Motor neuron (in vitro differentiated cells): Measurements from ENCODE around the gene FAM83E. TPM values are rescaled to one million over a fixed set of nuclear protein-coding genes. Genes with fewer than 3 reads are reported as not detected.
"Not testable (repeated sequence)": the region's sequence is repeated elsewhere in the genome, so short reads cannot be mapped to it uniquely, and the experiment has no call there.

Experiments
- ATAC-seq, 8 experiments: fragments of 200-7000 bp; cut with Tn5 transposase; replicated peaks in 6 of 8; 2 replicates each; pipeline ENCODE4 v1.8.0; 2021; ENCODE audit warnings: mild to moderate bottlenecking in 8 of 8, moderate library complexity in 8 of 8
- H3K27ac ChIP-seq, 2 donors: fragments of 250-450 bp; sonication (Bioruptor Pico); 2 replicates each; pipeline ENCODE4 v1.9.0; 2021; ENCODE audit warnings: antibody characterized with exemption in 2 of 2, mild to moderate bottlenecking in 2 of 2, moderate library complexity in 1 of 2
- H3K4me1 ChIP-seq, 2 donors: fragments of 250-450 bp; sonication (Bioruptor Pico); replicated peaks in 1 of 2; 2 replicates each; pipeline ENCODE4 v1.6.1; 2021; ENCODE audit warnings: antibody characterized with exemption in 2 of 2, mild to moderate bottlenecking in 2 of 2, moderate library complexity in 1 of 2
- H3K4me3 ChIP-seq, 5 donors: fragments of 250-450 bp; sonication (Bioruptor Pico); 2 replicates each; pipeline ENCODE4 v1.9.0; 2021; ENCODE audit warnings: antibody characterized with exemption in 5 of 5, mild to moderate bottlenecking in 5 of 5, moderate library complexity in 4 of 5
- WGBS, 10 experiments: fragments of 450-650 bp; shearing (Covaris generic); methylation state at CpG; one replicate each; pipeline ENCODE4 v1.0.0; 2022; 5-methylcytosine and 5-hydroxymethylcytosine counted together
- in situ Hi-C, 9 experiments: fragments of 400-800 bp; cut with MboI; loops; one replicate each; pipeline ENCODE4 v1.15.0; 2021; ENCODE audit warnings: low sequenced_read_pairs in 9 of 9, low pct_unique_long_range_greater_than_20kb in 2 of 9; ENCODE audit not compliant: unreplicated experiment in 9 of 9
- total RNA-seq, 8 experiments: library from RNA; unstranded; fragments of 300-600 nt; gene quantifications; 2 replicates each; pipeline versions ENCODE4 v1.2.3 to v1.2.4, GENCODE V29; 2022

FAM83E gene
- total RNA-seq: 1 to 10 TPM in 4 of 8 experiments, under 1 TPM in 4; 0.54 to 2.5 (median 1.1) TPM

GRCh38 chr19:48614436-48615230 is at the start of gene FAM83E:
FAM83E (minus strand) TSS chr19:48615076; CDS start chr19:48613372, 1,704 bp downstream.
- peak in 4 of 8 experiments; percentile 0 to 2 (median 2) for ATAC-seq
- Histone ChIP-seq H3K27ac (peak within 1 kb of the TSS in 1 of 2 donors; percentile 79), H3K4me3 (no peak within 1 kb of the TSS), H3K4me1 (peaks cover 14 to 27% of the 10 kb centered on the region in 2 donors)
- WGBS, 10 experiments: 0 to 50% (median 35%) methylated on average over 1 to 2 of the region's 31 CpGs; no CpG with 5 or more reads in 6 of the 10 experiments
- in situ Hi-C loops: no loop called here

GRCh38 chr19:48664476-48664875 is 49.6 kb upstream of the FAM83E start:
- H3K4me1 ChIP-seq: peaks cover 0 to 5% of the 10 kb centered on the region in 2 donors
- H3K27ac ChIP-seq: no peak overlapping the region
- WGBS, 10 experiments: 80 to 100% methylated on average over 1 of the region's 14 CpGs; no CpG with 5 or more reads in 8 of the 10 experiments
- in situ Hi-C loops: no loop called here
- no peak for ATAC-seq
- no peak overlapping the region for H3K4me3 ChIP-seq

GRCh38 chr19:48663667-48664066 is 48.8 kb upstream of the FAM83E start:
- Histone ChIP-seq H3K4me1 (peaks cover 0 to 5% of the 10 kb centered on the region in 2 donors), H3K4me3 (no peak overlapping the region), H3K27ac (no peak overlapping the region)
- 100% methylated on average over 2 of the region's 4 CpGs; no CpG with 5 or more reads in 9 of the 10 experiments for WGBS, 10 experiments
- no peak for ATAC-seq
- in situ Hi-C loops: no loop called here

- 54 to 98% (median 87%) methylated on average over 4 to 20 of the region's 50 CpGs; no CpG with 5 or more reads in 7 of the 10 experiments for WGBS, 10 experiments
- no peak overlapping the region for H3K27ac ChIP-seq
- in situ Hi-C loops: no loop called here
- no peak for ATAC-seq
- no peak overlapping the region for H3K4me3 ChIP-seq
- peaks cover 0 to 9% of the 10 kb centered on the region in 2 donors for H3K4me1 ChIP-seq
Observed at GRCh38 chr19:48661711-48662090, 46.8 kb upstream of the FAM83E start.

- in situ Hi-C loops: no loop called here
- 4 to 82% (median 61%) methylated on average over 4 to 30 of the region's 35 CpGs; no CpG with 5 or more reads in 1 of the 10 experiments for WGBS, 10 experiments
- peaks cover 0 to 9% of the 10 kb centered on the region in 2 donors for H3K4me1 ChIP-seq
- H3K27ac ChIP-seq: no peak overlapping the region
- ATAC-seq: peak; percentile 71 to 89 (median 86)
- no peak overlapping the region for H3K4me3 ChIP-seq
Observed at GRCh38 chr19:48660852-48661710, 46.2 kb upstream of the FAM83E start.

GRCh38 chr19:48659768-48660167 is 44.9 kb upstream of the FAM83E start:
- in situ Hi-C loops: no loop called here
- 0 to 100% (median 85%) methylated on average over 1 to 5 of the region's 5 CpGs; no CpG with 5 or more reads in 4 of the 10 experiments for WGBS, 10 experiments
- no peak overlapping the region for H3K4me3 ChIP-seq
- H3K4me1 ChIP-seq: peaks cover 0 to 9% of the 10 kb centered on the region in 2 donors
- no peak for ATAC-seq
- no peak overlapping the region for H3K27ac ChIP-seq

GRCh38 chr19:48658483-48658882 is 43.6 kb upstream of the FAM83E start:
- in situ Hi-C loops: no loop called here
- 69 to 100% (median 96%) methylated on average over 1 to 6 of the region's 6 CpGs; no CpG with 5 or more reads in 2 of the 10 experiments for WGBS, 10 experiments
- H3K27ac ChIP-seq: no peak overlapping the region
- no peak for ATAC-seq
- H3K4me3 ChIP-seq: no peak overlapping the region
- peaks cover 0 to 9% of the 10 kb centered on the region in 2 donors for H3K4me1 ChIP-seq

- ATAC-seq, H3K4me3 ChIP-seq, in situ Hi-C loops, H3K4me1 ChIP-seq, H3K27ac ChIP-seq: not testable (repeated sequence)
- 100% methylated on average over 1 to 2 of the region's 5 CpGs; no CpG with 5 or more reads in 4 of the 10 experiments for WGBS, 10 experiments
Observed at GRCh38 chr19:48657828-48658227, 43.0 kb upstream of the FAM83E start.

- WGBS, 10 experiments: 4 to 70% (median 43%) methylated on average over 2 to 15 of the region's 16 CpGs
- in situ Hi-C loops: no loop called here
- Histone ChIP-seq H3K27ac (no peak overlapping the region), H3K4me3 (no peak overlapping the region), H3K4me1 (peaks cover 0 to 9% of the 10 kb centered on the region in 2 donors)
- ATAC-seq: peak; percentile 14 to 88 (median 51)
Observed at GRCh38 chr19:48656840-48657474, 42.1 kb upstream of the FAM83E start.

- peak in 7 of 8 experiments; percentile 8 to 68 (median 29) for ATAC-seq
- in situ Hi-C loops: no loop called here
- H3K27ac ChIP-seq: no peak overlapping the region
- H3K4me3 ChIP-seq: no peak overlapping the region
- WGBS, 10 experiments: 0 to 90% (median 34%) methylated on average over 2 to 5 of the region's 11 CpGs; no CpG with 5 or more reads in 6 of the 10 experiments
- H3K4me1 ChIP-seq: peaks cover 0 to 4% of the 10 kb centered on the region in 2 donors
Observed at GRCh38 chr19:48654299-48655059, 39.6 kb upstream of the FAM83E start.

GRCh38 chr19:48651683-48652048 is 36.8 kb upstream of the FAM83E start:
- ATAC-seq: no peak
- in situ Hi-C loops: no loop called here
- 80 to 100% (median 80%) methylated on average over 1 to 5 of the region's 5 CpGs; no CpG with 5 or more reads in 7 of the 10 experiments for WGBS, 10 experiments

More at GRCh38 chr19:48651683-48652048, 36.8 kb upstream of the FAM83E start:
- no peak overlapping the region for H3K4me3 ChIP-seq
- no peaks in the 10 kb centered on the region for H3K4me1 ChIP-seq
- H3K27ac ChIP-seq: no peak overlapping the region
